Measurements from ENCODE around the gene MYCL.

Gene MYCL

GRCh38 chr1:39885516-39885915 is 16.2 kb downstream of the MYCL start:
- no peak overlapping the region for H3K4me3 ChIP-seq (replicated peaks; ENCODE audit: low read depth, low read length)
- TF ChIP-seq, protein P1, sequence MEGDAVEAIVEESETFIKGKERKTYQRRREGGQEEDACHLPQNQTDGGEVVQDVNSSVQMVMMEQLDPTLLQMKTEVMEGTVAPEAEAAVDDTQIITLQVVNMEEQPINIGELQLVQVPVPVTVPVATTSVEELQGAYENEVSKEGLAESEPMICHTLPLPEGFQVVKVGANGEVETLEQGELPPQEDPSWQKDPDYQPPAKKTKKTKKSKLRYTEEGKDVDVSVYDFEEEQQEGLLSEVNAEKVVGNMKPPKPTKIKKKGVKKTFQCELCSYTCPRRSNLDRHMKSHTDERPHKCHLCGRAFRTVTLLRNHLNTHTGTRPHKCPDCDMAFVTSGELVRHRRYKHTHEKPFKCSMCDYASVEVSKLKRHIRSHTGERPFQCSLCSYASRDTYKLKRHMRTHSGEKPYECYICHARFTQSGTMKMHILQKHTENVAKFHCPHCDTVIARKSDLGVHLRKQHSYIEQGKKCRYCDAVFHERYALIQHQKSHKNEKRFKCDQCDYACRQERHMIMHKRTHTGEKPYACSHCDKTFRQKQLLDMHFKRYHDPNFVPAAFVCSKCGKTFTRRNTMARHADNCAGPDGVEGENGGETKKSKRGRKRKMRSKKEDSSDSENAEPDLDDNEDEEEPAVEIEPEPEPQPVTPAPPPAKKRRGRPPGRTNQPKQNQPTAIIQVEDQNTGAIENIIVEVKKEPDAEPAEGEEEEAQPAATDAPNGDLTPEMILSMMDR (IDR thresholded peaks at IDR 0.05; ENCODE audit: low read length, missing control alignments) = no peak
- DNase-seq (ENCODE audit: low read depth) = no peak

GRCh38 chr1:39882152-39882551 is 19.6 kb downstream of the MYCL start:
- H3K4me3 ChIP-seq (replicated peaks; ENCODE audit: low read depth, low read length) = peak overlapping the region; percentile 97
- TF ChIP-seq, protein P1 (IDR thresholded peaks at IDR 0.05; ENCODE audit: low read length, missing control alignments) = no peak
- DNase-seq (ENCODE audit: low read depth) = no peak

DNA sequence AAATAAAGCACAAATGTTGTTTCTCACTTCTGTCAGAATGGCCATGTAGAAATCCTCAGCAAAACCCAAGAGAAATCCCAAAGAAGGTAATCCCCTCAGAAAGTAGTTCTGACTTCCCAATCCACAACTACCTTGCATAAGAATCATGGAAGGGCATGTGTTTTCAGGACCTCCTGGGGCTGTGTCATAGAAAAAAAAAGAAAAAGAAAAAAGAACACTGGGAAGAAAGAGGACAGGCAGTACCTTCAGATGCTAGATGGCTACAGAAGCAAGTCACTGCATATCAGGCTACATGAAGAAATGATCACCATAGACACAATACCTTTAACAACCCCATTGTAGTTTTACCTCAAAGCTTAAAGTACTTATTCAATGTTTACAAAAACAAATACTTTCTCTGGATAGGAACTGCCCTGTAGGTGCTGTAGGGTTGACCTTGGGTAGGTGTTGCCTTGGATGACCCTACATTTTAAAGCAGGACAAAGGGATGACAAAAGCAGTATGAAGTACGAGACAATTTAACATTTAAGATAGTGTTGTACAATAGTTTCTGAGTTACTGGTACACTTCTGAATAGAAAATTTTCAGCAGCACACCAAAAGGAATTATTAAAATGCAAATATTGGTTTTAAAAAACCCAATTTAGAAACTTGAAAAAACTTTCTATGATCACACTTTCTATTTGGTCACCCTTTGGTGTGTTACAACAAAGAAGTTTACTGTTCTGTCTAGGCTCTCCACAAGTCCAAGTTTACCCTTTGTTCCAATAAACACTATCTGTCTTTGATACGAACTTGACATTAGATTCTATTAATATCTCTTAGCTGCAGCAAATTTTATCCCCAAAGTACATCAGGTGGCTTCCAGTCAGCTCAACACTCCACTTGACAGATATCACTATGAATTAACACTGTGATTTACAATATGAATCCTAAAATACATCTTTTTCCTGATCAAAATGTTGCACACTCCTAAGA is 23.4 kb downstream of the MYCL start:
- H3K4me3 ChIP-seq (replicated peaks; ENCODE audit: low read depth, low read length) = no peak overlapping the region
- no peak for DNase-seq (ENCODE audit: low read depth)
- TF ChIP-seq, protein P1 (IDR thresholded peaks at IDR 0.05; ENCODE audit: low read length, missing control alignments) = no peak

- DNase-seq (ENCODE audit: low read depth) = no peak
- no peak overlapping the region for H3K4me3 ChIP-seq (replicated peaks; ENCODE audit: low read depth, low read length)
These were observed 24.4 kb downstream of the MYCL start for GRCh38 chr1:39877231-39877778.

DNA sequence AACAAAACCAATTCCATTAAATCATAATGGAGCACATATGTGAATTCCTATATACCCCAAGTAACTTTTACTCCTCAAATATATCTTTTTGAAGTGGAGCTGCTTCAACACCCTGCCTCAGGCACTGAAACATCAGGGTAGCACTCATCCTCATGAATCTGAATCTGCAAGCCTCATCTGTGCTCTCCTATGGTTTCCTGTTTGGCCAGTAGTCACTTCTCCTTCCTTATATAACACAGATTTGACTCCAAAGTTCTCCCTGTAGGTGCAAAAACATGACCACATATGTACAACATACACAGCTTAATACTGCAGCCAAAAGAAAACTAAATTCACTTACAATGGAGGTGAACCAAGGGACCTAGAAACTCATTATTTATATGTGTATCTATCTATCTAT is 25.6 kb downstream of the MYCL start:
- TF ChIP-seq, protein P1 (IDR thresholded peaks at IDR 0.05; ENCODE audit: low read length, missing control alignments) = no peak
- DNase-seq (ENCODE audit: low read depth) = no peak
- H3K4me3 ChIP-seq (replicated peaks; ENCODE audit: low read depth, low read length) = no peak overlapping the region

More at GRCh38 chr1:39877231-39877778, 24.4 kb downstream of the MYCL start:
- TF ChIP-seq, protein P1 (IDR thresholded peaks at IDR 0.05; ENCODE audit: low read length, missing control alignments) = no peak

DNA sequence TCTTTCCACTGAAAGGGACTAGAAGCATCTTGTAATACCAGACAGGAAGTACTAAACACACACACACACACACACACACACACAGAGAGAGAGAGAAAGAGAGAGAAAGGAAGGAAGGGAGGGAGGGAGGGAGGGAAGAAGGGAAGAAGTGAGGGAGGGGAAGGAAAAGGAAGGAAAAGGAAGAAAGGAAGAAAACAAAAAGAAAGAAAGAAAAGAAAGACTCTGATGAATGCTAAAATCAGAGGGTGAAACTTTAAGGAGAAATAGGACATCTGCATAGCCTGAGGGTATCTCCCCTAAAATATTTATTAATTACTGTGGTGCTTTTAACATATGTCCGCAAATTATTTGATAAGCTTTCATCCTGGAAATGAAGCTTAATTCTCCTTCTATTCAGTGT is 29.0 kb downstream of the MYCL start:
- TF ChIP-seq, protein P1 (IDR thresholded peaks at IDR 0.05; ENCODE audit: low read length, missing control alignments) = no peak
- peak; percentile 22 for DNase-seq (ENCODE audit: low read depth)
- no peak overlapping the region for H3K4me3 ChIP-seq (replicated peaks; ENCODE audit: low read depth, low read length)

Data from fibroblast of pulmonary artery (primary cell).